Measurements from ENCODE around the gene EMID1.
"Not testable (repeated sequence)": the region's sequence is repeated elsewhere in the genome, so short reads cannot be mapped to it uniquely, and the experiment has no call there.

EMID1 gene

GRCh38 chr22:29211066-29211465 is 5.4 kb downstream of the EMID1 start:
- no peak for DNase-seq (ENCODE audit: low read depth in 2 of 2)

GRCh38 chr22:29211466-29211865 is 5.8 kb downstream of the EMID1 start:
- no peak for DNase-seq (ENCODE audit: low read depth in 2 of 2)

GRCh38 chr22:29212743-29213142 is 7.0 kb downstream of the EMID1 start:
- DNase-seq (ENCODE audit: low read depth in 2 of 2), result no peak

- no peak for DNase-seq (ENCODE audit: low read depth in 2 of 2)
These were observed 7.8 kb downstream of the EMID1 start for GRCh38 chr22:29213493-29213892.

- no peak for DNase-seq (ENCODE audit: low read depth in 2 of 2)
These were observed 8.5 kb downstream of the EMID1 start for GRCh38 chr22:29214232-29214631.

GRCh38 chr22:29215012-29215860 is 9.5 kb downstream of the EMID1 start:
- no peak for DNase-seq (ENCODE audit: low read depth in 2 of 2)

- no peak for DNase-seq (ENCODE audit: low read depth in 2 of 2)
These were observed 10.5 kb downstream of the EMID1 start for GRCh38 chr22:29216011-29216872.

- DNase-seq (ENCODE audit: low read depth in 2 of 2), result no peak
These were observed 11.4 kb downstream of the EMID1 start for GRCh38 chr22:29216873-29217666.

- no peak for DNase-seq (ENCODE audit: low read depth in 2 of 2)
These were observed 12.4 kb downstream of the EMID1 start for GRCh38 chr22:29217827-29218757.

- DNase-seq (ENCODE audit: low read depth in 2 of 2), result no peak
These were observed 13.2 kb downstream of the EMID1 start for GRCh38 chr22:29218758-29219408.

GRCh38 chr22:29219409-29219782 is 13.7 kb downstream of the EMID1 start:
- DNase-seq (ENCODE audit: low read depth in 2 of 2), result not testable (repeated sequence)

- DNase-seq (ENCODE audit: low read depth in 2 of 2), result no peak
These were observed 14.4 kb downstream of the EMID1 start for GRCh38 chr22:29219881-29220670.

- DNase-seq (ENCODE audit: low read depth in 2 of 2), result no peak
These were observed 18.6 kb downstream of the EMID1 start for GRCh38 chr22:29224121-29224858.

GRCh38 chr22:29224859-29225410 is 19.2 kb downstream of the EMID1 start:
- DNase-seq (ENCODE audit: low read depth in 2 of 2), result no peak

- DNase-seq (ENCODE audit: low read depth in 2 of 2), result no peak
These were observed 19.9 kb downstream of the EMID1 start for GRCh38 chr22:29225422-29226090.

GRCh38 chr22:29226351-29226981 is 20.8 kb downstream of the EMID1 start:
- DNase-seq (ENCODE audit: low read depth in 2 of 2), result no peak
